HEK293 (cell line): Measurements from ENCODE around the gene CD83.

Experiments used
- CTCF ChIA-PET: fragments of 350-600 bp; formaldehyde crosslinking; extraction: SDS; loops from one replicate; lab custom pipeline; 2021; ENCODE audit warnings: antibody characterized with exemption; lab: Yijun Ruan, JAX
- POLR2A ChIA-PET: fragments of 300-600 bp; formaldehyde crosslinking; extraction: SDS; loops from one replicate; lab custom pipeline; 2020; ENCODE audit warnings: antibody characterized with exemption, inconsistent platforms; lab: Yijun Ruan, JAX
- H3K27ac ChIP-seq: fragments of 200-500 bp; sonication (Bioruptor generic); 2 replicates; pipeline ENCODE4 v1.5.1; 2014; ENCODE audit warnings: low read depth, low read length, control low read depth, inconsistent platforms; ENCODE audit errors: extremely low read depth
- H3K36me3 ChIP-seq, 2 experiments: fragments of 200-500 bp in 1 of 2; sonication (Bioruptor generic) in 1 of 2; 1 replicate in 1 of 2; 2 replicates in 1 of 2; pipeline ENCODE4 v1.5.1; 2014 to 2017; ENCODE audit warnings: inconsistent platforms in 2 of 2, low read length in 2 of 2; ENCODE audit not compliant: control insufficient read depth in 2 of 2, insufficient read depth in 1 of 2
- H3K4me1 ChIP-seq: fragments of 200-500 bp; sonication (Bioruptor generic); 2 replicates; pipeline ENCODE4 v1.5.1; 2014; ENCODE audit warnings: mild to moderate bottlenecking, low read length, inconsistent platforms; ENCODE audit not compliant: control insufficient read depth, insufficient read depth
- H3K4me3 ChIP-seq: 2 replicates; pipeline ENCODE4 v1.5.1; 2011; ENCODE audit warnings: low read depth, mild to moderate bottlenecking, control low read depth, low read length, moderate library complexity
- H3K9me3 ChIP-seq: fragments of 200-500 bp; sonication (Bioruptor generic); 2 replicates; pipeline ENCODE4 v1.5.1; 2014; ENCODE audit warnings: low read depth, low read length, inconsistent platforms; ENCODE audit not compliant: control insufficient read depth, insufficient read depth
- SP2 ChIP-seq: fragments of 450-650 bp; formaldehyde crosslinking; IDR thresholded peaks from 2 replicates; pipeline ENCODE4 v1.5.1; 2016; ENCODE audit warnings: missing biosample characterization, missing genetic modification characterization
- SP7 ChIP-seq: fragments of 450-650 bp; formaldehyde crosslinking; IDR thresholded peaks from 2 replicates; pipeline ENCODE4 v1.5.1; 2016; ENCODE audit warnings: missing biosample characterization, missing genetic modification characterization
- ZFP37 ChIP-seq: fragments of 450-650 bp; formaldehyde crosslinking; IDR thresholded peaks from 2 replicates; pipeline ENCODE4 v1.5.1; 2016; ENCODE audit warnings: missing biosample characterization, missing genetic modification characterization
- ZNF133 ChIP-seq: fragments of 450-650 bp; formaldehyde crosslinking; IDR thresholded peaks from 2 replicates; pipeline ENCODE4 v1.5.1; 2016; ENCODE audit warnings: missing biosample characterization, missing genetic modification characterization
- ZNF140 ChIP-seq: fragments of 450-650 bp; formaldehyde crosslinking; IDR thresholded peaks from 2 replicates; pipeline ENCODE4 v1.5.1; 2016; ENCODE audit warnings: missing biosample characterization, missing genetic modification characterization
- ZNF223 ChIP-seq: fragments of 450-650 bp; formaldehyde crosslinking; IDR thresholded peaks from 2 replicates; pipeline ENCODE4 v1.5.1; 2016; ENCODE audit warnings: missing biosample characterization, missing genetic modification characterization
- ZNF274 ChIP-seq, 2 experiments: fragments of 200-500 bp in 1 of 2; fragments of 450-650 bp in 1 of 2; sonication (Bioruptor generic) in 1 of 2; formaldehyde crosslinking in 1 of 2; IDR thresholded peaks; 2 replicates each; pipeline versions ENCODE4 v1.5.1 to v1.6.1; 2014 to 2016; ENCODE audit warnings: borderline replicate concordance in 1 of 2, inconsistent platforms in 1 of 2, low read length in 1 of 2, missing biosample characterization in 1 of 2, missing genetic modification characterization in 1 of 2
- ZNF521 ChIP-seq: fragments of 450-650 bp; formaldehyde crosslinking; IDR thresholded peaks from 2 replicates; pipeline ENCODE4 v1.5.1; 2017; ENCODE audit warnings: missing biosample characterization, mild to moderate bottlenecking, missing genetic modification characterization
- ZNF629 ChIP-seq: fragments of 450-650 bp; formaldehyde crosslinking; IDR thresholded peaks from 2 replicates; pipeline ENCODE4 v1.5.1; 2017; ENCODE audit warnings: missing biosample characterization, missing genetic modification characterization
- ZNF777 ChIP-seq: fragments of 450-650 bp; formaldehyde crosslinking; IDR thresholded peaks from 2 replicates; pipeline ENCODE4 v1.5.1; 2017; ENCODE audit warnings: missing biosample characterization, missing genetic modification characterization, borderline replicate concordance
- TF ChIP-seq, protein P1 (sequence below): fragments of 450-650 bp; formaldehyde crosslinking; conservative IDR thresholded peaks from 2 replicates; pipeline ENCODE4 v1.5.1; 2016; ENCODE audit warnings: low read depth, missing biosample characterization, missing genetic modification characterization
- TF ChIP-seq, protein P2 (sequence below): fragments of 450-650 bp; formaldehyde crosslinking; IDR thresholded peaks from 2 replicates; pipeline ENCODE4 v1.5.1; 2016; ENCODE audit warnings: missing biosample characterization, missing genetic modification characterization
- TF ChIP-seq, protein P3 (sequence below): fragments of 450-650 bp; formaldehyde crosslinking; IDR thresholded peaks from 2 replicates; pipeline ENCODE4 v1.5.1; 2016; ENCODE audit warnings: missing biosample characterization, missing genetic modification characterization
- TF ChIP-seq, protein P4 (sequence below): fragments of 450-650 bp; formaldehyde crosslinking; IDR thresholded peaks from 2 replicates; pipeline ENCODE4 v1.5.1; 2016; ENCODE audit warnings: missing biosample characterization, missing genetic modification characterization
- TF ChIP-seq, protein P5 (sequence below): fragments of 450-650 bp; formaldehyde crosslinking; IDR thresholded peaks from 2 replicates; pipeline ENCODE4 v1.5.1; 2016; ENCODE audit warnings: missing biosample characterization, missing genetic modification characterization

Gene CD83

DNA sequence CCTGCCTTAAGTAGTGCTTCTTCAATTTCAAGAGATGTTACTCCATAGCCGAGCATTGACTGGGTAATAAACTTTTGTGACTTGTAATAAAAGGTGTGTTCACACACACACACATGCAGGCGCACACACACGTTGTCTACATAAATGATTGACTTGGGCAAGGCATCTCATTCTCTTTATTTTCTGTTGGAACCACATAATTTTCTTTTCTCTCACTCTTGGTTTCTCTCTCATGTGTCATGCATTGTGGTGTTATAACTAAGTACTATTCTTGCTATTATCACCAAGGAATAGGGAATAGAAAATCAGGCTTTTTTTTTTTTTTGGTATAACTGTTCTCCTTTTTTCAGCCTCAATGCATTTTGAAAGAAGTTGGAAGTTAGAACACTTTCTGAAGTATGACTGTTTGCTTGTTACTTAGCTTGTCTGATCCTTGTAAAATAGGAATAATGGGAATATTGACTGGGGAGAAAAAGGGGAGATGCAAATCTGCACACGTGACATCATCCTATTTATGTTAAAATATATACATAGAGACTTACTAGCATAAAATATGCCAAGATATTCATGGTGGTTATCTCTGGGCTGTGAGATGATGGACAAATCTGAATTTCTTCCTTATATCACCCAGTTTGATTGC is 26.1 kb upstream of the CD83 start:
- H3K27ac ChIP-seq: no peak overlapping the region
- no peaks in the 10 kb centered on the region for H3K4me1 ChIP-seq

More for the DNA sequence above, 26.1 kb upstream of the CD83 start:
- TF ChIP-seq ZNF274 (IDR thresholded peaks at IDR 0.05; ENCODE audit: low read length) (no peak), ZNF274 (tag by site-specific recombination; IDR thresholded peaks at IDR 0.05; ENCODE audit: borderline replicate concordance) (no peak), ZNF777 (tag by site-specific recombination) (no peak), ZFP37 (tag by site-specific recombination) (no peak), SP2 (tag by site-specific recombination) (no peak), ZNF223 (no peak), ZNF140 (tag by site-specific recombination) (no peak), SP7 (no peak), ZNF133 (no peak), ZNF521 (no peak), ZNF629 (no peak)
- TF ChIP-seq, protein P1, sequence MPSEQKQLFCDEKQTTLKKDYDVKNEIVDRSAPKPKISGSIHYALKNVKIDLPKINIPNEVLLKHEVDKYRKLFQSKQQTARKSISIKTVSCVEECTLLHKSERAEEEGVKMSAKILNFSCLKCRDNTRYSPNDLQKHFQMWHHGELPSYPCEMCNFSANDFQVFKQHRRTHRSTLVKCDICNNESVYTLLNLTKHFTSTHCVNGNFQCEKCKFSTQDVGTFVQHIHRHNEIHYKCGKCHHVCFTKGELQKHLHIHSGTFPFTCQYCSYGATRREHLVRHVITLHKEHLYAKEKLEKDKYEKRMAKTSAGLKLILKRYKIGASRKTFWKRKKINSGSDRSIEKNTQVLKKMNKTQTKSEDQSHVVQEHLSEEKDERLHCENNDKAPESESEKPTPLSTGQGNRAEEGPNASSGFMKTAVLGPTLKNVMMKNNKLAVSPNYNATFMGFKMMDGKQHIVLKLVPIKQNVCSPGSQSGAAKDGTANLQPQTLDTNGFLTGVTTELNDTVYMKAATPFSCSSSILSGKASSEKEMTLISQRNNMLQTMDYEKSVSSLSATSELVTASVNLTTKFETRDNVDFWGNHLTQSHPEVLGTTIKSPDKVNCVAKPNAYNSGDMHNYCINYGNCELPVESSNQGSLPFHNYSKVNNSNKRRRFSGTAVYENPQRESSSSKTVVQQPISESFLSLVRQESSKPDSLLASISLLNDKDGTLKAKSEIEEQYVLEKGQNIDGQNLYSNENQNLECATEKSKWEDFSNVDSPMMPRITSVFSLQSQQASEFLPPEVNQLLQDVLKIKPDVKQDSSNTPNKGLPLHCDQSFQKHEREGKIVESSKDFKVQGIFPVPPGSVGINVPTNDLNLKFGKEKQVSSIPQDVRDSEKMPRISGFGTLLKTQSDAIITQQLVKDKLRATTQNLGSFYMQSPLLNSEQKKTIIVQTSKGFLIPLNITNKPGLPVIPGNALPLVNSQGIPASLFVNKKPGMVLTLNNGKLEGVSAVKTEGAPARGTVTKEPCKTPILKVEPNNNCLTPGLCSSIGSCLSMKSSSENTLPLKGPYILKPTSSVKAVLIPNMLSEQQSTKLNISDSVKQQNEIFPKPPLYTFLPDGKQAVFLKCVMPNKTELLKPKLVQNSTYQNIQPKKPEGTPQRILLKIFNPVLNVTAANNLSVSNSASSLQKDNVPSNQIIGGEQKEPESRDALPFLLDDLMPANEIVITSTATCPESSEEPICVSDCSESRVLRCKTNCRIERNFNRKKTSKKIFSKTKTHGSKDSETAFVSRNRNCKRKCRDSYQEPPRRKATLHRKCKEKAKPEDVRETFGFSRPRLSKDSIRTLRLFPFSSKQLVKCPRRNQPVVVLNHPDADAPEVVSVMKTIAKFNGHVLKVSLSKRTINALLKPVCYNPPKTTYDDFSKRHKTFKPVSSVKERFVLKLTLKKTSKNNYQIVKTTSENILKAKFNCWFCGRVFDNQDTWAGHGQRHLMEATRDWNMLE (tag by site-specific recombination): no peak
- TF ChIP-seq, protein P2, sequence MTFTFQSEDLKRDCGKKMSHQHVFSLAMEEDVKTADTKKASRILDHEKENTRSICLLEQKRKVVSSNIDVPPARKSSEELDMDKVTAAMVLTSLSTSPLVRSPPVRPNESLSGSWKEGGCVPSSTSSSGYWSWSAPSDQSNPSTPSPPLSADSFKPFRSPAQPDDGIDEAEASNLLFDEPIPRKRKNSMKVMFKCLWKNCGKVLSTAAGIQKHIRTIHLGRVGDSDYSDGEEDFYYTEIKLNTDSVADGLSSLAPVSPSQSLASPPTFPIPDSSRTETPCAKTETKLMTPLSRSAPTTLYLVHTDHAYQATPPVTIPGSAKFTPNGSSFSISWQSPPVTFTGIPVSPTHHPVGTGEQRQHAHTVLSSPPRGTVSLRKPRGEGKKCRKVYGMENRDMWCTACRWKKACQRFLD (tag by site-specific recombination): no peak
- TF ChIP-seq, protein P3, sequence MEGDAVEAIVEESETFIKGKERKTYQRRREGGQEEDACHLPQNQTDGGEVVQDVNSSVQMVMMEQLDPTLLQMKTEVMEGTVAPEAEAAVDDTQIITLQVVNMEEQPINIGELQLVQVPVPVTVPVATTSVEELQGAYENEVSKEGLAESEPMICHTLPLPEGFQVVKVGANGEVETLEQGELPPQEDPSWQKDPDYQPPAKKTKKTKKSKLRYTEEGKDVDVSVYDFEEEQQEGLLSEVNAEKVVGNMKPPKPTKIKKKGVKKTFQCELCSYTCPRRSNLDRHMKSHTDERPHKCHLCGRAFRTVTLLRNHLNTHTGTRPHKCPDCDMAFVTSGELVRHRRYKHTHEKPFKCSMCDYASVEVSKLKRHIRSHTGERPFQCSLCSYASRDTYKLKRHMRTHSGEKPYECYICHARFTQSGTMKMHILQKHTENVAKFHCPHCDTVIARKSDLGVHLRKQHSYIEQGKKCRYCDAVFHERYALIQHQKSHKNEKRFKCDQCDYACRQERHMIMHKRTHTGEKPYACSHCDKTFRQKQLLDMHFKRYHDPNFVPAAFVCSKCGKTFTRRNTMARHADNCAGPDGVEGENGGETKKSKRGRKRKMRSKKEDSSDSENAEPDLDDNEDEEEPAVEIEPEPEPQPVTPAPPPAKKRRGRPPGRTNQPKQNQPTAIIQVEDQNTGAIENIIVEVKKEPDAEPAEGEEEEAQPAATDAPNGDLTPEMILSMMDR: no peak
- TF ChIP-seq, protein P4, sequence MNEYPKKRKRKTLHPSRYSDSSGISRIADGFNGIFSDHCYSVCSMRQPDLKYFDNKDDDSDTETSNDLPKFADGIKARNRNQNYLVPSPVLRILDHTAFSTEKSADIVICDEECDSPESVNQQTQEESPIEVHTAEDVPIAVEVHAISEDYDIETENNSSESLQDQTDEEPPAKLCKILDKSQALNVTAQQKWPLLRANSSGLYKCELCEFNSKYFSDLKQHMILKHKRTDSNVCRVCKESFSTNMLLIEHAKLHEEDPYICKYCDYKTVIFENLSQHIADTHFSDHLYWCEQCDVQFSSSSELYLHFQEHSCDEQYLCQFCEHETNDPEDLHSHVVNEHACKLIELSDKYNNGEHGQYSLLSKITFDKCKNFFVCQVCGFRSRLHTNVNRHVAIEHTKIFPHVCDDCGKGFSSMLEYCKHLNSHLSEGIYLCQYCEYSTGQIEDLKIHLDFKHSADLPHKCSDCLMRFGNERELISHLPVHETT (tag by site-specific recombination): no peak
- TF ChIP-seq, protein P5, sequence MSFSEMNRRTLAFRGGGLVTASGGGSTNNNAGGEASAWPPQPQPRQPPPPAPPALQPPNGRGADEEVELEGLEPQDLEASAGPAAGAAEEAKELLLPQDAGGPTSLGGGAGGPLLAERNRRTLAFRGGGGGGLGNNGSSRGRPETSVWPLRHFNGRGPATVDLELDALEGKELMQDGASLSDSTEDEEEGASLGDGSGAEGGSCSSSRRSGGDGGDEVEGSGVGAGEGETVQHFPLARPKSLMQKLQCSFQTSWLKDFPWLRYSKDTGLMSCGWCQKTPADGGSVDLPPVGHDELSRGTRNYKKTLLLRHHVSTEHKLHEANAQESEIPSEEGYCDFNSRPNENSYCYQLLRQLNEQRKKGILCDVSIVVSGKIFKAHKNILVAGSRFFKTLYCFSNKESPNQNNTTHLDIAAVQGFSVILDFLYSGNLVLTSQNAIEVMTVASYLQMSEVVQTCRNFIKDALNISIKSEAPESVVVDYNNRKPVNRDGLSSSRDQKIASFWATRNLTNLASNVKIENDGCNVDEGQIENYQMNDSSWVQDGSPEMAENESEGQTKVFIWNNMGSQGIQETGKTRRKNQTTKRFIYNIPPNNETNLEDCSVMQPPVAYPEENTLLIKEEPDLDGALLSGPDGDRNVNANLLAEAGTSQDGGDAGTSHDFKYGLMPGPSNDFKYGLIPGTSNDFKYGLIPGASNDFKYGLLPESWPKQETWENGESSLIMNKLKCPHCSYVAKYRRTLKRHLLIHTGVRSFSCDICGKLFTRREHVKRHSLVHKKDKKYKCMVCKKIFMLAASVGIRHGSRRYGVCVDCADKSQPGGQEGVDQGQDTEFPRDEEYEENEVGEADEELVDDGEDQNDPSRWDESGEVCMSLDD (tag by site-specific recombination): no peak
- H3K36me3 ChIP-seq: no peaks in the 10 kb centered on the region
- ChIA-PET CTCF (interaction anchor here (0.6 kb wide), 1 partner anchor 38 kb away, joined by 3 read pairs; no protein-coding TSS in a partner anchor), POLR2A (no interaction called here)
- H3K4me3 ChIP-seq: no peak overlapping the region
- H3K9me3 ChIP-seq: no peaks in the 10 kb centered on the region
